Loucy (cell line): ENCODE measurements around the gene HUNK.

Experiments used
- H2AFZ ChIP-seq: fragments of 200-600 bp; sonication (generic); 2 replicates; pipeline ENCODE4 v1.6.0; 2016; ENCODE audit warnings: antibody characterized with exemption, mild to moderate bottlenecking, low read length, moderate library complexity
- H3F3A ChIP-seq: fragments of 200-600 bp; 2 replicates; pipeline ENCODE4 v1.6.0; 2016; ENCODE audit warnings: antibody characterized with exemption, low read depth, mild to moderate bottlenecking
- H3K27me3 ChIP-seq: fragments of 200-600 bp; sonication (generic); 2 replicates; pipeline ENCODE4 v1.6.1; 2014; ENCODE audit warnings: low read length, mild to moderate bottlenecking; ENCODE audit not compliant: insufficient read depth, poor library complexity, severe bottlenecking
- H3K36me3 ChIP-seq: fragments of 200-600 bp; sonication (generic); 2 replicates; pipeline ENCODE4 v1.6.1; 2016; ENCODE audit warnings: low read length; ENCODE audit not compliant: insufficient read depth
- H3K4me1 ChIP-seq: fragments of 200-600 bp; sonication (generic); 2 replicates; pipeline ENCODE4 v1.5.1; 2014; ENCODE audit warnings: low read length, mild to moderate bottlenecking; ENCODE audit not compliant: insufficient read depth, poor library complexity, severe bottlenecking
- H3K4me2 ChIP-seq: fragments of 200-600 bp; sonication (generic); 2 replicates; pipeline ENCODE4 v1.6.0; 2014; ENCODE audit warnings: antibody characterized with exemption, low read length, low read depth, mild to moderate bottlenecking; ENCODE audit not compliant: poor library complexity, severe bottlenecking
- H3K4me3 ChIP-seq: fragments of 200-600 bp; sonication (generic); 2 replicates; pipeline ENCODE4 v1.5.1; 2014; ENCODE audit warnings: low read length, mild to moderate bottlenecking, mixed read lengths; ENCODE audit not compliant: poor library complexity, severe bottlenecking
- H3K79me2 ChIP-seq: fragments of 200-600 bp; sonication (generic); 2 replicates; pipeline ENCODE4 v1.6.1; 2014; ENCODE audit warnings: low read length; ENCODE audit not compliant: insufficient read depth
- H3K9ac ChIP-seq: fragments of 200-600 bp; sonication (generic); 2 replicates; pipeline ENCODE4 v1.6.0; 2014; ENCODE audit warnings: mild to moderate bottlenecking, low read depth, low read length, moderate library complexity; ENCODE audit not compliant: poor library complexity, severe bottlenecking
- H3K9me2 ChIP-seq: fragments of 200-600 bp; sonication (generic); replicated peaks from 2 replicates; pipeline ENCODE4 v1.6.1; 2016; ENCODE audit warnings: low read depth, low read length, mixed read lengths
- H3K9me3 ChIP-seq: fragments of 200-600 bp; sonication (generic); 2 replicates; pipeline ENCODE4 v1.6.1; 2014; ENCODE audit warnings: mild to moderate bottlenecking, antibody characterized with exemption, low read length, low read depth; ENCODE audit not compliant: insufficient read depth
- H4K20me1 ChIP-seq: fragments of 200-600 bp; sonication (generic); 2 replicates; pipeline ENCODE4 v1.6.0; 2014; ENCODE audit warnings: antibody characterized with exemption, low read length, mild to moderate bottlenecking; ENCODE audit not compliant: insufficient read depth, poor library complexity, severe bottlenecking
- CTCF ChIP-seq: fragments of 200-600 bp; sonication (generic); conservative IDR thresholded peaks from 2 replicates; pipeline ENCODE4 v1.5.1; 2014; ENCODE audit warnings: mild to moderate bottlenecking, antibody characterized with exemption, low read length
- EZH2phosphoT487 ChIP-seq: fragments of 200-600 bp; IDR thresholded peaks from 2 replicates; pipeline ENCODE4 v1.6.1; 2018; ENCODE audit warnings: antibody characterized with exemption, mild to moderate bottlenecking, moderate library complexity, borderline replicate concordance

Gene HUNK

GRCh38 chr21:31948676-31949075 lies 75.9 kb downstream of the HUNK start:
- no peak overlapping the region for H3K9ac ChIP-seq
- no peaks in the 10 kb centered on the region for H3K36me3 ChIP-seq
- no peak for TF ChIP-seq CTCF
- TF ChIP-seq EZH2phosphoT487, result no peak
- no peak overlapping the region for H2AFZ ChIP-seq
- no peak overlapping the region for H3K4me2 ChIP-seq
- H3K9me3 ChIP-seq, result peaks cover 7% of the 10 kb centered on the region; the same call in 1 of the 2 replicates
- no peaks in the 10 kb centered on the region for H4K20me1 ChIP-seq
- no peaks in the 10 kb centered on the region for H3K27me3 ChIP-seq
- no peaks in the 10 kb centered on the region for H3K4me1 ChIP-seq
- H3K79me2 ChIP-seq, result no peaks in the 10 kb centered on the region
- no peaks in the 10 kb centered on the region for H3K9me2 ChIP-seq
- no peak overlapping the region for H3K4me3 ChIP-seq
- no peaks in the 10 kb centered on the region for H3F3A ChIP-seq

GRCh38 chr21:31952828-31953227 lies 80.0 kb downstream of the HUNK start:
- Histone ChIP-seq H4K20me1 (no peaks in the 10 kb centered on the region), H3K9me3 (peaks cover 6% of the 10 kb centered on the region; the same call in 1 of the 2 replicates), H3K4me3 (no peak overlapping the region), H3K9ac (no peak overlapping the region), H3F3A (no peaks in the 10 kb centered on the region), H3K27me3 (no peaks in the 10 kb centered on the region), H3K4me2 (no peak overlapping the region), H3K9me2 (no peaks in the 10 kb centered on the region), H3K79me2 (no peaks in the 10 kb centered on the region), H3K36me3 (no peaks in the 10 kb centered on the region), H2AFZ (no peak overlapping the region), H3K4me1 (no peaks in the 10 kb centered on the region)
- TF ChIP-seq CTCF, result no peak
- no peak for TF ChIP-seq EZH2phosphoT487

GRCh38 chr21:31957631-31958030 lies 84.8 kb downstream of the HUNK start:
- no peak for TF ChIP-seq EZH2phosphoT487
- no peak for TF ChIP-seq CTCF
- no peak overlapping the region for H3K4me3 ChIP-seq
- H3K36me3 ChIP-seq, result no peaks in the 10 kb centered on the region
- no peak overlapping the region for H3K9ac ChIP-seq
- H3K9me3 ChIP-seq, result peaks cover 6% of the 10 kb centered on the region; the same call in 1 of the 2 replicates
- no peaks in the 10 kb centered on the region for H3K79me2 ChIP-seq
- no peaks in the 10 kb centered on the region for H4K20me1 ChIP-seq
- H2AFZ ChIP-seq, result no peak overlapping the region
- H3K4me2 ChIP-seq, result no peak overlapping the region
- H3K4me1 ChIP-seq, result no peaks in the 10 kb centered on the region
- no peaks in the 10 kb centered on the region for H3F3A ChIP-seq
- no peaks in the 10 kb centered on the region for H3K9me2 ChIP-seq
- no peaks in the 10 kb centered on the region for H3K27me3 ChIP-seq
